HG03442 (cell line): Measurements from ENCODE around the gene DRC1.

Experiments used
- ATAC-seq: cut with Tn5 transposase; IDR thresholded peaks from one replicate; pipeline ENCODE4 v1.9.1; 2021; ENCODE audit warnings: mild to moderate bottlenecking, moderate library complexity; ENCODE audit not compliant: unreplicated experiment

The DRC1 gene

GRCh38 chr2:26442301-26442700, 40.6 kb downstream of the DRC1 start:
- ATAC-seq: no peak

DNA sequence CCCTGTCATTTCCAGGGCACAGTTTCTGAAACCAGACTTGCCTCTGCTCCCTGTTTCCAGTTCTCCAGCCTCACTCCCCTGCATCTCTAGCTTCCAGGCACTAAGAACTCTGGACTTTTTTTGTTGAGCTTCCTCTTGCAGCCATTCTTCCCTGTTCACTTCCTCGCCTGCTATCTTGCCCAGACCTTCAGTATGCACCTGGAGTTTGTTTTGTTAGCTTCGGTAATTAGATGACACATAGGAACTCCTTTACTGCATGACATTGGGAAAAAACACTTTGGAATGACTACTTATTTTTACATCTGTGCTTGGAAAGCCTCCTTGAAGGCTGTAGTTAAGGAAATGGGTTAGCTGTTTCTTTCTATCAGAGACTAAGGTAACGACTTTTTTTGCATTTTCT, 41.0 kb downstream of the DRC1 start:
- ATAC-seq: no peak

DNA sequence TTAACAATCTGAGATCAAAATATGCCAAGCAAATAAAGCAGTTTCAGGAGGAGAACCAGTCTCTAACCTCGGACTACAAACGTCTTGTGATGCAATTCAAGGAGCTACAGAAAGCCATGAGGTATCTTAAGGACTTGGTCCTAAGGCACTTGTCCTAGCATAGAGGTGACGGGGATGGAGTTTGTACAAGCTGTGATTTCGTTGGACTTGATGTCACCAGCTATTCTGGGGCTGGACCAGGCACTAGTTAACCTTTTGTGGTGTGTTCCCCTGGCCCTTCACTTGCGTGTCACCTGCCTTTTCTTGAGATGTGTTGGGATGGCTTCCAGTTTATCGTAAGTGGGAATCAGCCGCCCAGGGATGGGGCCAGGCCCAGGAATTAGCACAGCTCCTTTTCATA, 42.5 kb downstream of the DRC1 start:
- no peak for ATAC-seq

- ATAC-seq: no peak
Measured at GRCh38 chr2:26448651-26449050, 46.9 kb downstream of the DRC1 start.

DNA sequence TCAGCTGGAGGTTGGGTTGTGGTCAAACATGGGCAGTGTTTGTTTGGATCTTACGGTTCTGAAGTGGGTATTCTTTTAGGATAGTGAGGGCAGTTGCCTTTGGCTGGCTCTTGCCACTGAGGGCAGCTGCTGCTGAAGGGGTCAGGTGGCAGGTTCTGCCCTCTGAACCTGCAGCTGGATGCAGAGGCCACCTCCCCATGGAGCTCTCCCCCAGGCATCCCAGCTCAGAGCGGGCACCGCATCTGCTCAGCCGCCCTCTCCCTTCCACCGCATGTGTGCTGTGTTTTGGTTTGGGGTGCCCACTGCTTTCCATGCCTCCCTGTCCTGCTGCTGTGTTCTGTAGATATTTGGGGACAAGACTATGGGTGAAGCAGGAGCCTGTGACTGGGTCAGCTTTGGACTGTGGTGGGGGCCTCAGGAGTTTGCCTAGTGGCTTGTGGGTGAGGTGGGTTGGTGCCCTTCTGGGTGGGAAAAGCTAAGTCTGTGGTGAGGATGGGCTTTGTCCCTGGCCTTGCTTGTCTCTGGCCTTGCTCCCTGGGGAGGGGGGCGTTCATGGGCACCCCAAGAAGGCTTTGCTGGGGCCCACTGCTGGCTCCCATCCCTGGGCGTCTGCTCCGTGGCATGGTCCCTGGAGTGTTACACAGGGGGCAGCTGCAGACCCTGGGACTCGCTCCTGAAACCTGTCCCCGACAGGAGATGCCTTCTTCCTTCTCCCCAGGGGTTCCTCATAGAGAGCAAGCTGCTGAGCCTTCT, 47.7 kb downstream of the DRC1 start:
- no peak for ATAC-seq

DNA sequence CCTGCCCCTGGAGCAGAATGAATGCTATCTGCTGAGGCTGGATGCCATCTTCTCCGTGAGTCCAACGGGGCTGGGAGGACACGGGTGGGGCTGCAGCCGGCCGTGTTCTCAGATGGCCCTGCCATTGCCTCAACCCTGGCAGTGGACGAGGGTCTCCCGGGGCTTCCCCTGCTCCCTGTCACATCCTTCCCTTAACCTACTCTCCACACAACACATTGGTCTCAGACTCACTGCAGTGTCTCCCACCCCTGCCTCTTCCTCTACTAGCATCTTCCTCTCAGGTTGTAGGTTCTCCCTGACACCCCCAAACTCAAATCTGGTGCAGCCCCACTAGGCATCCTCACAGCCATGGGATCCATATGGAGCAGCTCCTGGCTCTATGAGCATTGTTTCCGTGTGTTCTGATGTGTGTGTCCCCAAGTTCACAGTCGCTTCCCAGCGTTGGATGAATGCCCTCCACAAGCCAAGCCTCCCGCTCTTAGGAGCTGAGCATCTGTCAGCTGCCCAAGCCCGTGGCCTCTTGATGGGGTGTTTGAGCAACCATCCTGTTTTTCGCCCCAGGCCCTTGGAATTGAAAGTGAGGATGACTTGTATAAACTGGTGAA, 48.4 kb downstream of the DRC1 start:
- no peak for ATAC-seq

DNA sequence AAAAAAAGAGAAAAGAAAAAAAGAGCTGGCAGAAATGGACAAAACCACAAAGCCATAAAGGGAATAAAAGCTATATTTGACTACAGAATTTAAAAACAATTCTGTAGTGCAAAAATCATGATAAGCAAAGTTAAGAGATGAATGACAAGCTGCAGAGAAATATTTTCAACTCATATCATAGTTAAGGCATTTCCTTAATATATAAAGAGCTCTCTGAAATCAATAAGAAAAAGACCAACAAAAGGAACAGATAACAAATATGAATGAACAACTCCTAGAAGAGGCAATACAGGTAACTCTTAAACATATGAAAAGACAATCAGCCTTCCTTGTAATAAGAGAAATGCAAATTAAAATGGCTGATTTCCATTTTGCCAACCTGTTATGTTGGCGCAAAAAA, 50.0 kb downstream of the DRC1 start:
- no peak for ATAC-seq

DNA sequence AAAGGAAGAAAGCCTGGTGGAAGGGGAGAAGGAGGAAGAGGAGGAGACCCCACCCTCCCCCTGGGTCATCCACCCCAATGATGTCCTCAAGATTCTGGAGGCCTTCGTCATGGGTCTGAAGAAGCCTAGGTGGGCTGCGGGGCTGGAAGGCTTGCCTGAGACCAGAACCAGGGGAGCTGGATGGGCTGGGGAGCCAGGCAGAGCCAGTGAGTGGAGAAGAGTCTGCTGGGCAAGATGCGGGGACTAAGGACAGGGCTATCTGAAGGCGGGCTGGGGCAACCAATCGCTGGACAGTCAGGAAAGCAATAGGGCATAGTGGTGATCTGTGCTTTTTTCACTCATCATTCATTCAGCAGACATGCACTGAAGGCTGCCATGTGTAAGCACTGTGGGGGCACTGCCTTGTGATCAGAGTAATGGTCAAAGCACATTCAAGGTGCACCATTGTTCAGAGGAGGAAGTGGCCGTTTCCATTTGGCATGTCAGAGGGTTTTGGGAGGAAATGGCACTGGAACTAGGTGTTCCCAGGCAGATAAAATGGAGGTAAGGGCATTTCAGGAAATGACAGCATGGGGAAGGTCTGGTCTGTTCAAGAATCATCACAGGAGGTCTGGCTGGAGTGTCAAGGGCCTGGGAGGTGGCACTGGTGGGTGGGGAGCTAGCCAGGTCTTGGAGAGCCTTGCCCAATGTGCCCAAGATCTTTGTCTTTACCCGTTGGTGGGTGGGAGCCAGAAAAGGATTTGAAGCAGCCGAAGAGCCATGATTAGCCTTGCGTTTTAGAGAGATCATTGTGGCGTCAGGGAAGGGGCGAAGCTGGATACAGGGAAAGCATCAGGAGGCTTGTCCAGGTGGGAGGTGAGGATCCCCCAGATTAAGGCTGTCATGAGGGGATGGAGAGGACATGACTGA, 52.0 kb downstream of the DRC1 start:
- ATAC-seq: no peak

GRCh38 chr2:26454561-26455001, 52.9 kb downstream of the DRC1 start:
- no peak for ATAC-seq

DNA sequence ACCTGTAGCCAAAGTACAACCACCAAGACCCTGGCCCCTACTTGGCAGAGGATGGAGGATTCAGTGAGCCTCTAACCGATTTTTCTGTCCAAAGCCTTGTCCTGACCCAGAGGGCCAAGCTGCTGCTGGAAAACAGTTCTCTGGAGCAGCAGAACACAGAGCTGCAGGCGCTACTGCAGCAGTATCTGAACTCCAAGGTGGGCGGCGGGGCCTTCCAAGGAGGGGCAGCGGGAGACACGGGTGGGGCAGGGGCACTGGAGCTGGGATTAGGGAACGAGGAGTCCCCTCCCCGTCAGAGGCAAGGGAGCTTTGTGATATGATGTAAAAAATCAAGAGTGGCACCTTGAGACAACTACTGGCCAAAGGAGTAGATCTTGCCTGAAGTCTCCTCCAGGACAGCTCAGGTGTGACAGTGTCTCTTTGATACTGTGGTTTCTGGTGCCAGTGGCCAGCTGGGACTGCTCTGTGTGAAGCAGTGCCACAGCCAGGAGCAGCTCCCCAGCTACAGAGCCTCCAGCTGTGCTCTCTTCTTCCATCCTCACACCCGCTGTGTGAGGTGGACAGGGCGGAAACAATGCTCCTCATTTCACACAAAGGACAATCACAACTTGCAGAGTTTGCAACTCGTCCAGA, 53.4 kb downstream of the DRC1 start:
- no peak for ATAC-seq

DNA sequence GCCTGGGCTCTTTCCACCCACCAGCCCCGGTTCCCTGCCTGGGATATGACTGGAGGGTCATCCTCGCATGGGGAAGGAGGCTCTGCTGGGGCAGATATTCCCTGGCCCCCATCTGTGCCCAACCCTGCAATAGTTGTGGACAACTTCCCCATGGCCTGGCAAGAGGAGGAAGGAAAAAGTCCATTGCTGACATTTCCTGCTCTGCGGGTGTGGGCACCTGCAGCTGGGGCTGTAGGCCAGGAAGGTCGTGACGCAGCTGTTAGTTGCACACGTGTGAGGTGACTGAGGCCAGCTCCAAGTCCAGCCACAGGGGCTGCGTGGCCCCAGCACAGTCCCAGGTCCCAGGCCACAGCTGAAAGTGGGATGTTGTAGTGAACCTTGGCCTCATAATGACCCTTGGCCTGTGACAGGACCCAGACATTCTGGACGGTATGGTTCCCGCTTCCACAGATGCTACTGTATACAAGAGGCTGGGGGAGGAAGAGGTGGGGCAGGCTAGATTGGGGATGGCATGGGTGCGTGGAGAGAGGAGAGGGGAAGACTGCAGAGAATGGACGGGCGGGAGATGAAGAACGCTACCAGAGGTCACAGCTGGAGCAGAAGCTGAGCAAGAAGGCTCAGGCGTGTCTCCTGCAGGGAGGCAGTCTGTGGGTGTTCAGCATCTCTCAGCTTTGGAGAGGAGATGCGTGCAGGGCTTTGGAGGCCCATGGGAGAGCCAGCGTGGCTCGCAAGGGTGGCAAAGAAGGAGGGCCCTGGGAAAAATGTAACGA, 54.1 kb downstream of the DRC1 start:
- ATAC-seq: no peak

- ATAC-seq: no peak
Measured at GRCh38 chr2:26456440-26457250, 54.9 kb downstream of the DRC1 start.

GRCh38 chr2:26457251-26457666, 55.5 kb downstream of the DRC1 start:
- ATAC-seq: no peak

- no peak for ATAC-seq
Measured at GRCh38 chr2:26457695-26458364, 56.1 kb downstream of the DRC1 start.

DNA sequence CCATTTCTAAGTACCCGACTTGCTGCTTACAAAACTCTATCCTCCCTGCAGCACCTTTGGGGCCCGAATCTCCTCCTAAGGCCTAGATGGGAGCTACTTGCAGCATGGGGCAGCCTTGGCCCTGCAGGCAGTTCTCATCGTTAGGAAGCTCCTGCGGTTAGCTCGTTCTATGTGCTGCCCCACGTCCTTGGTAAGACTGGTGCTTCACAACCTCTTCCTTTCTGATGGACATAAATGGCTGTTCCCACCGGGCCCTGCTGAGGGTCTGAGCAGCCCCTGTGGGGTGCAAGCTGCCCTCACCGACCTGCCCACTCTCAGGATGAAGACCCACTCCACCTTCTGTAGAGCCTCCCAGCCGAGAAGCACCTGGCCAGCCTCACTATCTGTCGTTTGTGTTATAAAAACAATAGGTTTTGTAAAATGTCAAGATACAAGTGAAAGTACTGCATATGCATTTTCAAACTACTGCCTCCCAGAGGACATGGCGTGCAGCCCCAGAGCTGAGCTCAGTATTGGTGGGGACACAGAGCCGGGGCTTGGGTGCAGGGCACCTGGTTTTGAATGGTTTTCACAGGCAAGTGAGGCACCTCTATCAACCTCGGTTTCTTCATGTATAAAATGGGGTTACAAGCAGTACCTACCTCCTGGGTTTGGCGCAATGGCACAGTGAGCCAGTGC, 56.8 kb downstream of the DRC1 start:
- ATAC-seq: no peak

DNA sequence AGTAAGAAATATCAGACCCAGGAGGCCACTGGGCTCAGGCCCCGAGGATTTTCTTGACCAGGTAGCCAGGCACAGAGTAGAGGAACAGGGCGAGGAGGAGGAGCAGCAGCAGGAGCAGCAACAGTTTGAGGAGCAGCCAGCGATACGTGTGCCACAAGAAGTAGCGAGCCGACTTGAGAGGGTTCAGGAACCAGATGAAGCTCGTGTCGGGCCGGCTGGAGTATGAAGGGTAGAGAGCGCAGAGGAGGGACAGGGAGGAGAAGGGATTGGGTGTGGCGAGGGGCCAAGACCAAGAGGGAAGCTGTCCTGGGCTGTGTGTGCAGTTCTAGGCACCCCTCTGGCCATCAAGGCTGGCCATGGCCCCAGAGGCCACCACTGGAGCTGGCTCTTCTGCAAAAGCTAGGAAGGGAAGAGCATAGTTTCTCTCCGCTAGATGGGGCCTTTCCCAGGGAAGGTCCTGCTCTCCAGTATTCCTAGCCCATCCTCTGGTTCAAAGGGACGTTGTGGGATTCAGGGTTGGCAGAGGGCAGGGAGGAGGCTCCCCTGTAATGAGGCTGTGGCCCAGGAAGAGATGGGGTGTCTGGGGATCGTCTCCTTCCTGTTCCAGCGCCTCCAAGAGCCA, 58.4 kb downstream of the DRC1 start:
- ATAC-seq: no peak

DNA sequence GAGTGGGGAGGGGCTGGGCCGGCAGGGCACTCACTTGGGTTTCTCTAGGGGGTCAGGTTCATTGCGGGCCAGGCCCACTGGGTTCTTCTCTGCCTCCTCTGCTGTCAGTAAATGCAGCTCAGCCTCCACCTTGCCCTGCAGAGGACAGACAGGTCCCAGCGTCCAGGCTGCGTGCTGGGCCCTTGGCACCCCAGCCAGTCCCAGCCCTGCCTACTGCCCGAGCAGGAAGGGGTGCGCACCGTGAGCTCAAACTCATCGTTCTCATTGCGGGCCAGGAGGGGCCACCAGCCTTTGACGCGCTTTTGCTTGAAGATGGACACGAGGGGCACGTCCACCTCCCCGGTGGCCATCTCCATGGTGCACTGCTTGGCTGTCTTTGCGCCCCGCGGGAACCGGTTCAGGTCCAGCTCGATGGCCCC, 58.9 kb downstream of the DRC1 start:
- no peak for ATAC-seq

- ATAC-seq: no peak
Measured at GRCh38 chr2:26461601-26462023, 59.9 kb downstream of the DRC1 start.
